ENCODE data around the gene RIMBP2. TPM values are rescaled to one million over a fixed set of nuclear protein-coding genes. Genes with fewer than 3 reads are reported as not detected.

The RIMBP2 gene
- total and polyA plus RNA-seq, 2 donors (not counting 1 experiment from before 2014, with no cell fraction given) = 0.17 TPM; not detected in 1

GRCh38 chr12:130680451-130680990, 35.6 kb downstream of the RIMBP2 start:
- no peaks in the 10 kb centered on the region for H4K20me1 ChIP-seq (ENCODE audit: control insufficient read depth, extremely low read depth, insufficient read depth, low read length)
- H3K4me1 ChIP-seq (ENCODE audit: control insufficient read depth, extremely low read depth, insufficient read depth, low read length) = no peaks in the 10 kb centered on the region

GRCh38 chr12:130677957-130678558, 38.0 kb downstream of the RIMBP2 start:
- Histone ChIP-seq H3K9me3 (ENCODE audit: control insufficient read depth, insufficient read depth, low read depth, low read length) (no peaks in the 10 kb centered on the region), H3K4me1 (ENCODE audit: control insufficient read depth, extremely low read depth, insufficient read depth, low read length) (no peaks in the 10 kb centered on the region)
- no peak for TF ChIP-seq EZH2 (IDR thresholded peaks at IDR 0.05; ENCODE audit: low read length, missing control alignments)

More at GRCh38 chr12:130680451-130680990, 35.6 kb downstream of the RIMBP2 start:
- H3K27me3 ChIP-seq (ENCODE audit: control insufficient read depth, insufficient read depth, low read length) = no peaks in the 10 kb centered on the region
- H3K9me3 ChIP-seq (ENCODE audit: control insufficient read depth, insufficient read depth, low read depth, low read length) = no peaks in the 10 kb centered on the region
- H3K36me3 ChIP-seq (ENCODE audit: control insufficient read depth, insufficient read depth, low read length) = no peaks in the 10 kb centered on the region
- H3K9ac ChIP-seq (ENCODE audit: insufficient read depth, low read length) = no peak overlapping the region
- no peak overlapping the region for H3K4me3 ChIP-seq (replicated peaks in 1 of 4; ENCODE audit: control extremely low read depth in 1 of 4, insufficient read depth in 1 of 4, low read depth in 3 of 4, low read length in 4 of 4)
- H2AFZ ChIP-seq (ENCODE audit: low read length) = no peak overlapping the region
- no peaks in the 10 kb centered on the region for H3K79me2 ChIP-seq (ENCODE audit: control insufficient read depth, insufficient read depth, low read length)
- no peak for DNase-seq (ENCODE audit: low read depth in 2 of 2)
- H3K4me2 ChIP-seq (ENCODE audit: extremely low read depth, insufficient read depth, low read length) = no peak overlapping the region
- TF ChIP-seq EZH2 (IDR thresholded peaks at IDR 0.05; ENCODE audit: low read length, missing control alignments) = no peak
- TF ChIP-seq, protein P1, sequence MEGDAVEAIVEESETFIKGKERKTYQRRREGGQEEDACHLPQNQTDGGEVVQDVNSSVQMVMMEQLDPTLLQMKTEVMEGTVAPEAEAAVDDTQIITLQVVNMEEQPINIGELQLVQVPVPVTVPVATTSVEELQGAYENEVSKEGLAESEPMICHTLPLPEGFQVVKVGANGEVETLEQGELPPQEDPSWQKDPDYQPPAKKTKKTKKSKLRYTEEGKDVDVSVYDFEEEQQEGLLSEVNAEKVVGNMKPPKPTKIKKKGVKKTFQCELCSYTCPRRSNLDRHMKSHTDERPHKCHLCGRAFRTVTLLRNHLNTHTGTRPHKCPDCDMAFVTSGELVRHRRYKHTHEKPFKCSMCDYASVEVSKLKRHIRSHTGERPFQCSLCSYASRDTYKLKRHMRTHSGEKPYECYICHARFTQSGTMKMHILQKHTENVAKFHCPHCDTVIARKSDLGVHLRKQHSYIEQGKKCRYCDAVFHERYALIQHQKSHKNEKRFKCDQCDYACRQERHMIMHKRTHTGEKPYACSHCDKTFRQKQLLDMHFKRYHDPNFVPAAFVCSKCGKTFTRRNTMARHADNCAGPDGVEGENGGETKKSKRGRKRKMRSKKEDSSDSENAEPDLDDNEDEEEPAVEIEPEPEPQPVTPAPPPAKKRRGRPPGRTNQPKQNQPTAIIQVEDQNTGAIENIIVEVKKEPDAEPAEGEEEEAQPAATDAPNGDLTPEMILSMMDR (conservative IDR thresholded peaks at IDR 0.05 in 1 of 2, IDR thresholded peaks at IDR 0.05 in 1 of 2; ENCODE audit: low read depth in 1 of 2, low read length in 2 of 2) = no peak
- no peak overlapping the region for H3K27ac ChIP-seq (ENCODE audit: insufficient read depth, low read length)

GRCh38 chr12:130675791-130676190, 40.3 kb downstream of the RIMBP2 start:
- no peak overlapping the region for H3K4me2 ChIP-seq (ENCODE audit: extremely low read depth, insufficient read depth, low read length)
- no peak overlapping the region for H3K27ac ChIP-seq (ENCODE audit: insufficient read depth, low read length)
- H4K20me1 ChIP-seq (ENCODE audit: control insufficient read depth, extremely low read depth, insufficient read depth, low read length) = no peaks in the 10 kb centered on the region
- H3K79me2 ChIP-seq (ENCODE audit: control insufficient read depth, insufficient read depth, low read length) = no peaks in the 10 kb centered on the region
- DNase-seq (ENCODE audit: low read depth in 2 of 2) = no peak
- H3K36me3 ChIP-seq (ENCODE audit: control insufficient read depth, insufficient read depth, low read length) = no peaks in the 10 kb centered on the region
- TF ChIP-seq EZH2 (IDR thresholded peaks at IDR 0.05; ENCODE audit: low read length, missing control alignments) = no peak
- TF ChIP-seq, protein P1 (conservative IDR thresholded peaks at IDR 0.05 in 1 of 2, IDR thresholded peaks at IDR 0.05 in 1 of 2; ENCODE audit: low read depth in 1 of 2, low read length in 2 of 2) = no peak
- no peak overlapping the region for H3K4me3 ChIP-seq (replicated peaks in 1 of 4; ENCODE audit: control extremely low read depth in 1 of 4, insufficient read depth in 1 of 4, low read depth in 3 of 4, low read length in 4 of 4)
- H3K9ac ChIP-seq (ENCODE audit: insufficient read depth, low read length) = no peak overlapping the region
- H3K4me1 ChIP-seq (ENCODE audit: control insufficient read depth, extremely low read depth, insufficient read depth, low read length) = no peaks in the 10 kb centered on the region
- H3K9me3 ChIP-seq (ENCODE audit: control insufficient read depth, insufficient read depth, low read depth, low read length) = no peaks in the 10 kb centered on the region
- no peak overlapping the region for H2AFZ ChIP-seq (ENCODE audit: low read length)
- no peaks in the 10 kb centered on the region for H3K27me3 ChIP-seq (ENCODE audit: control insufficient read depth, insufficient read depth, low read length)

More at GRCh38 chr12:130677957-130678558, 38.0 kb downstream of the RIMBP2 start:
- H3K4me2 ChIP-seq (ENCODE audit: extremely low read depth, insufficient read depth, low read length) = no peak overlapping the region
- no peak overlapping the region for H2AFZ ChIP-seq (ENCODE audit: low read length)
- H3K27me3 ChIP-seq (ENCODE audit: control insufficient read depth, insufficient read depth, low read length) = no peaks in the 10 kb centered on the region
- DNase-seq (ENCODE audit: low read depth in 2 of 2) = no peak
- H3K9ac ChIP-seq (ENCODE audit: insufficient read depth, low read length) = no peak overlapping the region
- H4K20me1 ChIP-seq (ENCODE audit: control insufficient read depth, extremely low read depth, insufficient read depth, low read length) = no peaks in the 10 kb centered on the region
- no peaks in the 10 kb centered on the region for H3K36me3 ChIP-seq (ENCODE audit: control insufficient read depth, insufficient read depth, low read length)
- H3K79me2 ChIP-seq (ENCODE audit: control insufficient read depth, insufficient read depth, low read length) = no peaks in the 10 kb centered on the region
- no peak overlapping the region for H3K4me3 ChIP-seq (replicated peaks in 1 of 4; ENCODE audit: control extremely low read depth in 1 of 4, insufficient read depth in 1 of 4, low read depth in 3 of 4, low read length in 4 of 4)
- H3K27ac ChIP-seq (ENCODE audit: insufficient read depth, low read length) = no peak overlapping the region

Data from fibroblast of lung (primary cell).